KBM-7 (cell line): ENCODE data around the gene DLL1.

ENCODE experiments used
- DNase-seq: peaks from one replicate; pipeline ENCODE4 v3.0.0-alpha.2; 2015
- in situ Hi-C: fragments of 300-500 bp; cut with MboI; formaldehyde crosslinking; loops from 2 replicates; pipeline ENCODE4 v1.14.3; 2020; ENCODE audit warnings: low sequenced_read_pairs, low pct_unique_long_range_greater_than_20kb, mixed read lengths

DLL1 gene

DNA sequence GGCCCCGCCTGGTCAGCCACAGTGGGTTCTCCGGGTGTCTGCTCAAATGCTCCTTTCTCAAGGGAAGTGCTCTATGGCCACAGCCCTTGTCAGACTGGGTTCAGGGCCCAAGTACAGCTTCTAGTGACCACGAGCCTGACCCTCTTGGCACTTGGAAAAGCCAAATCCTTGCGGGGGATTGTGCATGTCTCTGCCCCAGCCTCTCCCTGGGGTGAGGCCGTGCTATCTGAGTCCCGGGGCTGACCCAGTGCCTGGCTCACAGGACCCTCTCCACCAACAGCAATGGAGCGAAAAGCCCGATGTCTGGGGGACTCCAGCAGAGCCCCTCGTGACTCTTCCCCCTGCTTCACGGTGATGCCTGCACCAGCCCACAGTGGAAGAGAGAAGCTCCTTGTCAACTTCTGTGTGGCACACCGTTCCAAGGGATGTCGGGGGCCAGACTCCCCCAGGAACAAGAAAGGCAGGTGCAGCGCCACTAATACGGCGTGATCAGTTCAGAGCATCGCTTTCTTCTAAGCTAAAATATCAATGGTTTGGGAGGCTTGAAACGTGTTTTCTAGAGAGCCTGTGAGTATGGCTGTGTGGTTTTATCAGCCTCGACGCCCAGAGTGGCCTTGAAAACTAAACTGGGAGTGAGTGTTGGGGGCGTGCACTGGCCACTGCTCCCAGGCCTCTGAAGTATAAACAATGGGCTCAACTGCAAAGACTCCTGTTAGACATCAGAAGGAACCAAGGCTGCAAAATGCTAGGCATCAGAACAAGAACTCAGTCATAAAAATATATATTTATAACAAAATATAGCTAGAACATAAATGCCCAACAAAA lies 51.9 kb downstream of the DLL1 start:
- no peak for DNase-seq
- in situ Hi-C loops: no loop called here

GRCh38 chr6:170237999-170238740 lies 52.7 kb downstream of the DLL1 start:
- in situ Hi-C loops: no loop called here
- DNase-seq: no peak

GRCh38 chr6:170236131-170236836 lies 54.6 kb downstream of the DLL1 start:
- DNase-seq: no peak
- in situ Hi-C loops: no loop called here

DNA sequence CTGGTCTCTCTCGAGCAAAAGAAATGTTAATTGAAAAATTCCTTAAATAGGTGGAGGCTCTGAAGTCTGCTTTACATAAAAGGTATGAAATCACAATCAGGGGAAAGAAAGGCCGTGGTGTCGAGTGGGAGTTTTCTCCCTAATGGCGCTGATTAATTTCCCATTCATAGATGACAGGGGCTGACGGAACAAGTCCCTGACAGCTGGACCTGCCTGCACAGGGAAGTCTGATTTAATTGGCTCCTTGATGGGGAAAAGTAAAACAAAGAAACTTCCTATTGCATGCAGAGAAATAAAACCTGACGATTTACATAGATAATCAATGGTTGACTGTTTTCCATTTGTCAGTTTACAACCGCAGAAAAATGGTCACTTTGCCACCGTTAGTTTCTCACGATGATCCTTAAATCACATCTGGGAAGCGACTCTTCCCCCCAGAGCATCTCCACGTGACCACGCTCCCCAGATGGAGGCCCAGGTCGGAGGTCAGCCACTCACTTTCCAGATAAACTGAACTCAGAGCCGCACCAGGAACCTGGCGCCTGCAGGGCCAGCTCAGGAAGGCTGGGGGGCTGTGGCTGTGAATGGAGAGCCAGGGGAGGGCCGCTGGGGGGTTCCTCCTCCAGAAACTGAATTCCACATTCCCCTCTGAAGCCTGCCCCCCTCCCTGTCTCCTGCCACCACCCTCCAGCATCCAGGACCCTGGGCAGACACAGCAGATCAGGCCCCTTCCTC lies 55.3 kb downstream of the DLL1 start:
- in situ Hi-C loops: no loop called here
- no peak for DNase-seq

DNA sequence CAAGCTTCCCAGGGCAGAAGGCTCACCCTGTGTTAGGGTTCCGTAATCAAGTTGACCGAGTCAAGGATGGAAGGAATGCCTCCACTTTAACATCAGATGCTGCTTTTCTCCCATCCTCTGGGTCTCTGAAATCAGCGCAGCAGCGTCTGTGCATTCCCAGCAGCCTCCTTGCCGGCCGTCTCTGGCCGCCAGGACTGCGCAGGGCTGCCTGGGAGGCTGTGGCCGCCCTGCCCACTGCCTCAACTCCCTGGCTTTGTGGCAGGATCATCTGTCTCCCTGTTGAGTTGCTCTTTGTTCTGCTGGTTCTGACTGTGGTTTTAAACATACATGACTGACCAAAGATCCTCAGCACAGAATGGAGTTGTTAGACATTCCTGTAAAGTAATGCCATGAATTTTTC lies 56.5 kb downstream of the DLL1 start:
- DNase-seq: no peak
- in situ Hi-C loops: no loop called here

DNA sequence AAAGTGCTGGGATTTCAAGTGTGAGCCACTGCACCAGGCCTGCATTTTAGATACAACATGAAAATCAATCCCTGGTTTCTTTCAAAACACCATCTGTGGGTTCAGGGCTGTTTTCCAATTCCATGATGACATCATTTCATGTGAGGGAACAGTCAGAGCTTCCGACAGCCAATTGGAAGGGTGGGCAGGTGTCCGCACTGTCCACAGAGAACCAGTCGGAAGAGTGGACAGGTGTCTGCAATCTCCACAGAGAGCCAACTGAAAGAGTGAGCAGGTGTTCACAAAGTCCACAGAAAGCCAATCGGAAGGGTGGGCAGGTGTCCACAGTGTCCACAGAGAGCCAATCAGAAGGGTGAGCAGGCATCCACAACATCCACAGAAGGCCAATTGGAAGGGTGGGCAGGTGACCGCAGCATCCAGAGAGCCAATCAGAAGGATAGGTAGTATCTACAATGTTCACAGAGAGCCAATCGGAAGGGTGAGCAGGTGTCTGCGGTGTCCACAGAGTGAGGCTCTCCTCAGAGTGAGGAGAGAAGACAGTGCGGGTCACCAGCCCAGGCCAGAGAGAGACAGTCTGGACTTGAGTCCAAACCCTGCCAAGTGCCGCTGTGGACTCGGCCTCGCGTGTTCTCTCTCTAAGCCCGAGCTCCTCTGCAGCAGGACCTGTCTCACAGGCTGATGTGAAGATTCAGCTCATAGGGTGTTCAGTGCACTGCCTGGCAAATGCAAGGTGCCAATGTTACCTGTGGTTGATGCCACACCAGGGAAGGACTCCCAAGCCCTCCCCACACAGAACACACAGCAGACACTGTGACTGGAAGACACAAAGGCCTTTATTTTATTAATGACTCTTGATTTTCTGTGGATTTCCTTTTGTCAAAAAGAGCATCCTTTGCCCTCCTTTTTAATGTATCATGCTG lies 57.3 kb downstream of the DLL1 start:
- in situ Hi-C loops: no loop called here
- no peak for DNase-seq
